ENCODE measurements around the gene EXOC8.
"Not testable (repeated sequence)": the region's sequence is repeated elsewhere in the genome, so short reads cannot be mapped to it uniquely, and the experiment has no call there.

EXOC8 gene

GRCh38 chr1:231354330-231355020 lies 16.8 kb upstream of the EXOC8 start:
- no peak overlapping the region for H3K9ac ChIP-seq (ENCODE audit: low read length)
- peaks cover 4% of the 10 kb centered on the region; the same call in 1 of the 2 replicates for H3K4me1 ChIP-seq (ENCODE audit: low read length)
- H3K4me2 ChIP-seq (ENCODE audit: low read length) = no peak overlapping the region
- H3K4me3 ChIP-seq (ENCODE audit: low read length) = no peak overlapping the region
- no peak overlapping the region for H2AFZ ChIP-seq (ENCODE audit: low read depth, low read length)
- no peak overlapping the region for H3K27ac ChIP-seq (ENCODE audit: low read length)
- no peaks in the 10 kb centered on the region for H3K79me2 ChIP-seq (ENCODE audit: low read length)
- no peaks in the 10 kb centered on the region for H3K9me3 ChIP-seq (ENCODE audit: insufficient read depth, low read length)
- H3K36me3 ChIP-seq (replicated peaks; ENCODE audit: low read depth, low read length) = peaks cover 22% of the 10 kb centered on the region
- TF ChIP-seq CTCF (IDR thresholded peaks at IDR 0.05; ENCODE audit: low read depth, low read length) = no peak
- TF ChIP-seq EZH2phosphoT487 (IDR thresholded peaks at IDR 0.05; ENCODE audit: low read depth) = no peak
- H3K27me3 ChIP-seq (ENCODE audit: low read depth, low read length) = no peaks in the 10 kb centered on the region
- H4K20me1 ChIP-seq (ENCODE audit: insufficient read depth, low read length) = peaks cover 7% of the 10 kb centered on the region; the same call in 1 of the 2 replicates

- Histone ChIP-seq H3K27ac (ENCODE audit: low read length) (no peak overlapping the region), H3K4me1 (ENCODE audit: low read length) (peaks cover 4% of the 10 kb centered on the region; the same call in 1 of the 2 replicates), H3K36me3 (replicated peaks; ENCODE audit: low read depth, low read length) (peaks cover 22% of the 10 kb centered on the region), H3K4me2 (ENCODE audit: low read length) (no peak overlapping the region), H3K27me3 (ENCODE audit: low read depth, low read length) (no peaks in the 10 kb centered on the region), H3K4me3 (ENCODE audit: low read length) (no peak overlapping the region), H3K79me2 (ENCODE audit: low read length) (no peaks in the 10 kb centered on the region), H4K20me1 (ENCODE audit: insufficient read depth, low read length) (peaks cover 6% of the 10 kb centered on the region; the same call in 1 of the 2 replicates), H2AFZ (ENCODE audit: low read depth, low read length) (no peak overlapping the region), H3K9ac (ENCODE audit: low read length) (no peak overlapping the region), H3K9me3 (ENCODE audit: insufficient read depth, low read length) (no peaks in the 10 kb centered on the region)
- no peak for TF ChIP-seq CTCF (IDR thresholded peaks at IDR 0.05; ENCODE audit: low read depth, low read length)
- no peak for TF ChIP-seq EZH2phosphoT487 (IDR thresholded peaks at IDR 0.05; ENCODE audit: low read depth)
These were observed 15.4 kb upstream of the EXOC8 start for GRCh38 chr1:231353086-231353485.

GRCh38 chr1:231351816-231352215 lies 14.2 kb upstream of the EXOC8 start:
- TF ChIP-seq CTCF (IDR thresholded peaks at IDR 0.05; ENCODE audit: low read depth, low read length) = no peak
- TF ChIP-seq EZH2phosphoT487 (IDR thresholded peaks at IDR 0.05; ENCODE audit: low read depth) = no peak
- Histone ChIP-seq H3K27me3 (ENCODE audit: low read depth, low read length) (no peaks in the 10 kb centered on the region), H4K20me1 (ENCODE audit: insufficient read depth, low read length) (no peaks in the 10 kb centered on the region), H3K36me3 (replicated peaks; ENCODE audit: low read depth, low read length) (peaks cover 24% of the 10 kb centered on the region), H3K79me2 (ENCODE audit: low read length) (no peaks in the 10 kb centered on the region), H3K9ac (ENCODE audit: low read length) (no peak overlapping the region), H3K27ac (ENCODE audit: low read length) (no peak overlapping the region), H3K4me3 (ENCODE audit: low read length) (no peak overlapping the region), H3K9me3 (ENCODE audit: insufficient read depth, low read length) (no peaks in the 10 kb centered on the region), H2AFZ (ENCODE audit: low read depth, low read length) (no peak overlapping the region), H3K4me2 (ENCODE audit: low read length) (no peak overlapping the region), H3K4me1 (ENCODE audit: low read length) (no peaks in the 10 kb centered on the region)

GRCh38 chr1:231348856-231349255 lies 11.2 kb upstream of the EXOC8 start:
- H3K27ac ChIP-seq (ENCODE audit: low read length); H3K4me1 ChIP-seq (ENCODE audit: low read length); H4K20me1 ChIP-seq (ENCODE audit: insufficient read depth, low read length); H3K9me3 ChIP-seq (ENCODE audit: insufficient read depth, low read length); H2AFZ ChIP-seq (ENCODE audit: low read depth, low read length); H3K4me3 ChIP-seq (ENCODE audit: low read length); H3K9ac ChIP-seq (ENCODE audit: low read length); H3K79me2 ChIP-seq (ENCODE audit: low read length); H3K27me3 ChIP-seq (ENCODE audit: low read depth, low read length); H3K4me2 ChIP-seq (ENCODE audit: low read length): not testable (repeated sequence)
- H3K36me3 ChIP-seq (replicated peaks; ENCODE audit: low read depth, low read length) = peaks cover 29% of the 10 kb centered on the region

Data from OCI-LY3 (cell line).